K562 (cell line): ENCODE measurements around the gene TMEM184A. TPM values are rescaled to one million over a fixed set of nuclear protein-coding genes. Genes with fewer than 3 reads are reported as not detected.

ENCODE experiments used
- ARNT ChIP-seq, 2 experiments: fragments of 450-650 bp; IDR thresholded peaks; 2 replicates each; pipeline ENCODE4 v1.6.1; 2016; ENCODE audit warnings: mild to moderate bottlenecking in 1 of 2
- CBFA2T3 ChIP-seq: fragments of 450-650 bp; IDR thresholded peaks from 2 replicates; pipeline ENCODE4 v1.6.1; 2017
- DACH1 ChIP-seq: fragments of 450-650 bp; IDR thresholded peaks from 2 replicates; pipeline ENCODE4 v1.6.1; 2018; ENCODE audit not compliant: partially characterized antibody
- DPF2 ChIP-seq: fragments of 450-650 bp; IDR thresholded peaks from 2 replicates; pipeline ENCODE4 v1.6.1; 2016
- E2F8 ChIP-seq: fragments of 450-650 bp; IDR thresholded peaks from 2 replicates; pipeline ENCODE4 v1.7.1; 2018; ENCODE audit warnings: mild to moderate bottlenecking, low read depth; ENCODE audit not compliant: partially characterized antibody
- FOSL1 ChIP-seq: fragments of 200-800 bp; sonication (Bioruptor generic); conservative IDR thresholded peaks from 2 replicates; pipeline ENCODE4 v1.6.1; 2016; ENCODE audit warnings: missing genetic modification characterization, missing compliant biosample characterization
- FOXM1 ChIP-seq, 2 experiments: fragments of 450-650 bp in 1 of 2; sonication (generic) in 1 of 2; formaldehyde crosslinking in 1 of 2; IDR thresholded peaks; 2 replicates each; pipeline versions ENCODE4 v1.6.1 to v1.9.0; 2017 to 2022; ENCODE audit warnings: low read depth in 2 of 2, mild to moderate bottlenecking in 2 of 2, missing genetic modification reagents in 1 of 2, moderate library complexity in 1 of 2
- FOXP1 ChIP-seq: sonication (generic); formaldehyde crosslinking; IDR thresholded peaks from 2 replicates; pipeline ENCODE4 v1.8.0; 2022; ENCODE audit warnings: mild to moderate bottlenecking, missing genetic modification reagents
- HDAC1 ChIP-seq, 2 experiments: fragments of 450-650 bp; IDR thresholded peaks; 2 replicates each; pipeline ENCODE4 v1.6.1; 2016 to 2017; ENCODE audit warnings: inconsistent platforms in 1 of 2, mild to moderate bottlenecking in 1 of 2, moderate library complexity in 1 of 2
- HDAC2 ChIP-seq: fragments of 450-650 bp; IDR thresholded peaks from 2 replicates; pipeline ENCODE4 v1.6.1; 2016; ENCODE audit warnings: mild to moderate bottlenecking
- L3MBTL2 ChIP-seq: fragments of 450-650 bp; IDR thresholded peaks from 2 replicates; pipeline ENCODE4 v1.6.1; 2016; ENCODE audit warnings: mild to moderate bottlenecking, moderate library complexity
- MITF ChIP-seq: IDR thresholded peaks from 2 replicates; pipeline ENCODE4 v1.6.1; 2014; ENCODE audit warnings: antibody characterized with exemption
- MTA1 ChIP-seq: fragments of 450-650 bp; IDR thresholded peaks from 2 replicates; pipeline ENCODE4 v1.6.1; 2017; ENCODE audit warnings: borderline replicate concordance
- NFATC3 ChIP-seq: fragments of 450-650 bp; IDR thresholded peaks from 2 replicates; pipeline ENCODE4 v1.6.1; 2017; ENCODE audit warnings: mild to moderate bottlenecking
- RBBP5 ChIP-seq: fragments of 200-600 bp; sonication (generic); IDR thresholded peaks from 2 replicates; pipeline ENCODE4 v1.6.1; 2012; ENCODE audit warnings: borderline replicate concordance, mild to moderate bottlenecking, low read length, control low read depth, inconsistent platforms; ENCODE audit not compliant: insufficient read depth, poor library complexity, severe bottlenecking
- SP2 ChIP-seq: IDR thresholded peaks from 2 replicates; pipeline ENCODE4 v1.6.1; 2011; ENCODE audit warnings: mild to moderate bottlenecking, low read depth, low read length, moderate library complexity; ENCODE audit not compliant: poor library complexity, severe bottlenecking; ENCODE audit errors: extremely low read depth
- SPI1 ChIP-seq: IDR thresholded peaks from 2 replicates; pipeline ENCODE4 v1.6.1; 2011; ENCODE audit warnings: low read depth, low read length, control low read depth, borderline replicate concordance
- TAF9B ChIP-seq: fragments of 450-650 bp; IDR thresholded peaks from 2 replicates; pipeline ENCODE4 v1.6.1; 2018; ENCODE audit warnings: mild to moderate bottlenecking; ENCODE audit not compliant: partially characterized antibody
- TOE1 ChIP-seq, 2 experiments: fragments of 450-650 bp in 1 of 2; sonication (generic) in 1 of 2; formaldehyde crosslinking in 1 of 2; IDR thresholded peaks; 2 replicates each; pipeline versions ENCODE4 v1.7.1 to v1.8.0; 2016 to 2022; ENCODE audit warnings: borderline replicate concordance in 2 of 2, mild to moderate bottlenecking in 2 of 2, antibody characterized with exemption in 1 of 2, inconsistent platforms in 1 of 2, low read depth in 1 of 2, missing genetic modification reagents in 1 of 2, moderate library complexity in 1 of 2
- ZNF707 ChIP-seq: fragments of 250-450 bp; sonication (Bioruptor Pico); conservative IDR thresholded peaks from 2 replicates; pipeline ENCODE4 v1.8.0; 2022; ENCODE audit warnings: inconsistent platforms, mild to moderate bottlenecking, moderate library complexity
- polyA plus RNA-seq, 8 experiments: library from polyadenylated mRNA; depleted of rRNA in 4 of 8; stranded (reverse) in 5 of 8; unstranded in 3 of 8; fragments of >200 nt; fragmentation: Nextera tagmentation in 2 of 8; fragmentation: Illumina TruSeq in 1 of 8; extraction: Ambion mirVana in 2 of 8; extraction: Trizol in 1 of 8; gene quantifications; 2 replicates each; pipeline versions ENCODE4 v1.2.1 to v1.2.3, GENCODE V29; 2011 to 2014; ENCODE audit warnings: inconsistent platforms in 1 of 8, missing spikeins in 1 of 8
- total RNA-seq, 7 experiments: library from RNA; depleted of rRNA in 6 of 7; stranded (reverse); fragments of >200 nt in 6 of 7; fragmentation: Illumina TruSeq in 2 of 7; extraction: Trizol in 2 of 7; gene quantifications; 2 replicates each; pipeline versions ENCODE4 v1.2.1 to v1.2.3, GENCODE V29; 2011 to 2021; ENCODE audit warnings: low replicate concordance in 1 of 7
- TF ChIP-seq, protein P1 (sequence below): fragments of 450-650 bp; IDR thresholded peaks from 2 replicates; pipeline ENCODE4 v1.6.1; 2014; ENCODE audit warnings: low read depth, mild to moderate bottlenecking, moderate library complexity, borderline replicate concordance

The TMEM184A gene
- total and polyA plus RNA-seq, 9 of the 15 experiments (the other 6 are each of a cell fraction or from before 2014, with no cell fraction given), result 0.10 to 0.18 (median 0.11) TPM; not detected in 6

DNA sequence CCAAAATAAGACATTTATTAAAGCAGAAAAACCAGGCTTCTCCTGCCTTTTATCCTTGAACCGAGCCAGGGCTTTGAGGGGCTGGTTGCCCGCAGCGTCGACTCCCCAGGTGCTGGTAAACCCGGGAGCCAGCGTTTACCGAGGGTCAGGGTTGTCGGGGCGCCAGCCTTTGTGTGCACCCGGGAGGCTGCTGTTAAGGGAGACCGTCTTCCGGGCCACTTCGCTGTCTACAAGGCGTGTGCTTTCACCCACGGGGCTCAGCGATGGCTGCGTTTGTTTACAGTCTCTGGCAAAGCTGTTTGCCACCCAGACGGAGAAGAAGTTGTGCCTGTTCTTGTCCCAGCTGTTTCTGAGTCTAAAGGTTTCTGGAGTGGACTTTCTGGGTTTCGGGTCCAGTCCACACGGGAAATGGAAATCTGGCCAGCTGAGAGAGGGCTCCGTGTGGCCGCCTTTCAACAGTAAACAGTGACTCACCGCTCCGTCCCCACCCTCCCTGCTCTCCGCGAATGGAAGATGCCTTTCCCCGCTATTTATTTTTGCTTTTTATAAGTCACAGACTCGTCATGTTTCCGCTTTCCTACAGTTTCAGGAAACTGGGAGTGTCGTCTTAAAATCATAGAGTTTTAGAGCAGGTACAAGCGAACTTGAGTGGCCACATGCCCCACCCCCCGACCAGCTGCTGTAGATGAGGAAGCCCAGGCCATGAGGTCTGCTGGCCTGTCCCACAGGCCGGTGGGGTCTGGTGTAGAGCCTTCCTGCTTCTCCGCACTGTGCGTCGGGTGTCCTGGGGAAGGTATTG, 23.4 kb downstream of the TMEM184A start (continued):
- TF ChIP-seq L3MBTL2 (peak; percentile 59), TAF9B (no peak), FOXP1 (CRISPR knock-in tag) (peak; percentile 41; the same call in 1 of the 2 replicates), MITF (no peak), RBBP5 (peak; percentile 29), SP2 (no peak), SPI1 (peak; percentile 79), E2F8 (peak; percentile 44), NFATC3 (0 out of 2 replicates have a peak, but pooled peaks have one; percentile 39), FOXM1 (IDR thresholded peaks at IDR 0.05; ENCODE audit: low read depth) (peak; percentile 63), FOXM1 (CRISPR knock-in tag; IDR thresholded peaks at IDR 0.05; ENCODE audit: low read depth) (no peak), ZNF707 (CRISPR knock-in tag) (no peak), HDAC2 (peak; percentile 95), FOSL1 (tag) (peak; percentile 92), MTA1 (peak; percentile 50; the same call in 1 of the 2 replicates), DPF2 (peak; percentile 81), CBFA2T3 (no peak), TOE1 (IDR thresholded peaks at IDR 0.05; ENCODE audit: borderline replicate concordance) (no peak), TOE1 (CRISPR knock-in tag; IDR thresholded peaks at IDR 0.05; ENCODE audit: borderline replicate concordance, low read depth) (no peak), HDAC1 (IDR thresholded peaks at IDR 0.05) (peak in 1 of 2 experiments; percentile 85; a peak in 2 of 4 replicates), ARNT (IDR thresholded peaks at IDR 0.05) (no peak), DACH1 (peak; percentile 66)
- TF ChIP-seq, protein P1, sequence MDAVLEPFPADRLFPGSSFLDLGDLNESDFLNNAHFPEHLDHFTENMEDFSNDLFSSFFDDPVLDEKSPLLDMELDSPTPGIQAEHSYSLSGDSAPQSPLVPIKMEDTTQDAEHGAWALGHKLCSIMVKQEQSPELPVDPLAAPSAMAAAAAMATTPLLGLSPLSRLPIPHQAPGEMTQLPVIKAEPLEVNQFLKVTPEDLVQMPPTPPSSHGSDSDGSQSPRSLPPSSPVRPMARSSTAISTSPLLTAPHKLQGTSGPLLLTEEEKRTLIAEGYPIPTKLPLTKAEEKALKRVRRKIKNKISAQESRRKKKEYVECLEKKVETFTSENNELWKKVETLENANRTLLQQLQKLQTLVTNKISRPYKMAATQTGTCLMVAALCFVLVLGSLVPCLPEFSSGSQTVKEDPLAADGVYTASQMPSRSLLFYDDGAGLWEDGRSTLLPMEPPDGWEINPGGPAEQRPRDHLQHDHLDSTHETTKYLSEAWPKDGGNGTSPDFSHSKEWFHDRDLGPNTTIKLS, result no peak
